Measurements from ENCODE around the gene SEMA5A.

SEMA5A gene

GRCh38 chr5:9279774-9280173, 266.1 kb downstream of the SEMA5A start:
- H3K4me1 ChIP-seq (ENCODE audit: control insufficient read depth, insufficient read depth, low read length): no peaks in the 10 kb centered on the region
- H3K27me3 ChIP-seq (ENCODE audit: control insufficient read depth, insufficient read depth, low read length): no peaks in the 10 kb centered on the region
- H3K9ac ChIP-seq (ENCODE audit: low read depth, low read length): no peak overlapping the region
- H3K36me3 ChIP-seq (ENCODE audit: control insufficient read depth, insufficient read depth, low read length): no peaks in the 10 kb centered on the region
- H3K9me3 ChIP-seq (ENCODE audit: control insufficient read depth, insufficient read depth, low read length): peaks cover 13% of the 10 kb centered on the region
- H3K4me3 ChIP-seq (ENCODE audit: low read depth, low read length): no peak overlapping the region
- no peak overlapping the region for H3K27ac ChIP-seq (ENCODE audit: low read depth, low read length)

DNA sequence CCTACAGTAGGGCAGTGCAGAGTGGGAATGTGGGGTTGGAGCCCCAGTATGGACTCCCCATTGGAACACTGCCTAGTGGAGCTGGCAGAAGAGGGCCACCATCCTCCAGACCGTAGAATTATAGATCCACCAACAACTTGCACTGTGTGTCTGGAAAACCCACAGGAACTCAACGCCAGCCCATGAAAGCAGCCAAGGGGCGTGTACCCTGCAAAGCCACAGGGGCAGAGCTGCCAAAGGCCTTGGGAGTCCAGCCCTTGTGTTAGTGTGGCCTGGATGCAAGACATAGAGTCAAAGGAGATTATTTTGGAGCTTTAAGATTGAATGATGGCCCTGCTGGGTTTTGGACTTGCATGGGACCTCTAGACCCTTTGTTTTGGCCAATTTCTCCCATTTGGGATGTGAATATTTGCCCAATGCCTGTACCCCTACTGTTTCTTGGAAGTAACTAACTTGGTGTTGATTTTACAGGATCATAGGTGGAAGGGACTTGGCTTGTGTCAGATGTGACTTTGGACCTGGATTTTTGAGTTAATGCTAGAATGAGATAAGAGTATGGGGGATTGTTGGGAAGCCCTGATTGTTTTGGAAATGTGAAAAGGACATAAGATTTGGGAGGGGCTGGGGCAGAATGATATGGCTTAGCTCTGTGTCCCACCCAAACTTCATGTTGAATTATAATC, 266.8 kb downstream of the SEMA5A start:
- Histone ChIP-seq H3K9me3 (ENCODE audit: control insufficient read depth, insufficient read depth, low read length) (peaks cover 13% of the 10 kb centered on the region), H3K27ac (ENCODE audit: low read depth, low read length) (no peak overlapping the region), H3K4me3 (ENCODE audit: low read depth, low read length) (no peak overlapping the region), H3K4me1 (ENCODE audit: control insufficient read depth, insufficient read depth, low read length) (no peaks in the 10 kb centered on the region), H3K27me3 (ENCODE audit: control insufficient read depth, insufficient read depth, low read length) (no peaks in the 10 kb centered on the region), H3K9ac (ENCODE audit: low read depth, low read length) (no peak overlapping the region), H3K36me3 (ENCODE audit: control insufficient read depth, insufficient read depth, low read length) (no peaks in the 10 kb centered on the region)

GRCh38 chr5:9269014-9269413, 276.9 kb downstream of the SEMA5A start:
- no peak overlapping the region for H3K9ac ChIP-seq (ENCODE audit: low read depth, low read length)
- H3K4me3 ChIP-seq (ENCODE audit: low read depth, low read length): no peak overlapping the region
- peaks cover 19% of the 10 kb centered on the region for H3K4me1 ChIP-seq (ENCODE audit: control insufficient read depth, insufficient read depth, low read length)
- H3K27ac ChIP-seq (ENCODE audit: low read depth, low read length): no peak overlapping the region
- H3K36me3 ChIP-seq (ENCODE audit: control insufficient read depth, insufficient read depth, low read length): no peaks in the 10 kb centered on the region
- peaks cover 3% of the 10 kb centered on the region; the same call in 1 of the 2 replicates for H3K9me3 ChIP-seq (ENCODE audit: control insufficient read depth, insufficient read depth, low read length)
- H3K27me3 ChIP-seq (ENCODE audit: control insufficient read depth, insufficient read depth, low read length): no peaks in the 10 kb centered on the region

DNA sequence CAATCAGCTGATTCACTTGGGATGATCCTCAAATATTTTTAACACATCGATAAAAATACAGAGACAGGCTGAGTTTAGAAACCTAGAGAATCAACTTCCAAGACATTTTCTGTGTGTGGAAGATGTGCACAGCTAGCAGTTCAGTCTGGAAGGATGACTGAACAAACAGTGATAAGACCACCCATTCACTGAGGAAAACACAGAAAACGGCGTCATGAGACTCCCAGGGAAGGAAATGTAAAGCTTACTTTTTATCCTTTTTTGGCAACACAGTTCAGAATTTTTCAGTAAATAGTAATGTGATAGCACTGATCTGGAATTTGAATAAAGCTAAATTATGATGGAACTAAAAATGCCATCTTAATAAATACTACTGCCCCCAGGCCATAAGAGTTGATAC, 277.6 kb downstream of the SEMA5A start:
- Histone ChIP-seq H3K9me3 (ENCODE audit: control insufficient read depth, insufficient read depth, low read length) (peaks cover 3% of the 10 kb centered on the region; the same call in 1 of the 2 replicates), H3K4me1 (ENCODE audit: control insufficient read depth, insufficient read depth, low read length) (peaks cover 19% of the 10 kb centered on the region), H3K36me3 (ENCODE audit: control insufficient read depth, insufficient read depth, low read length) (no peaks in the 10 kb centered on the region), H3K27me3 (ENCODE audit: control insufficient read depth, insufficient read depth, low read length) (no peaks in the 10 kb centered on the region), H3K27ac (ENCODE audit: low read depth, low read length) (no peak overlapping the region), H3K9ac (ENCODE audit: low read depth, low read length) (no peak overlapping the region), H3K4me3 (ENCODE audit: low read depth, low read length) (no peak overlapping the region)

DNA sequence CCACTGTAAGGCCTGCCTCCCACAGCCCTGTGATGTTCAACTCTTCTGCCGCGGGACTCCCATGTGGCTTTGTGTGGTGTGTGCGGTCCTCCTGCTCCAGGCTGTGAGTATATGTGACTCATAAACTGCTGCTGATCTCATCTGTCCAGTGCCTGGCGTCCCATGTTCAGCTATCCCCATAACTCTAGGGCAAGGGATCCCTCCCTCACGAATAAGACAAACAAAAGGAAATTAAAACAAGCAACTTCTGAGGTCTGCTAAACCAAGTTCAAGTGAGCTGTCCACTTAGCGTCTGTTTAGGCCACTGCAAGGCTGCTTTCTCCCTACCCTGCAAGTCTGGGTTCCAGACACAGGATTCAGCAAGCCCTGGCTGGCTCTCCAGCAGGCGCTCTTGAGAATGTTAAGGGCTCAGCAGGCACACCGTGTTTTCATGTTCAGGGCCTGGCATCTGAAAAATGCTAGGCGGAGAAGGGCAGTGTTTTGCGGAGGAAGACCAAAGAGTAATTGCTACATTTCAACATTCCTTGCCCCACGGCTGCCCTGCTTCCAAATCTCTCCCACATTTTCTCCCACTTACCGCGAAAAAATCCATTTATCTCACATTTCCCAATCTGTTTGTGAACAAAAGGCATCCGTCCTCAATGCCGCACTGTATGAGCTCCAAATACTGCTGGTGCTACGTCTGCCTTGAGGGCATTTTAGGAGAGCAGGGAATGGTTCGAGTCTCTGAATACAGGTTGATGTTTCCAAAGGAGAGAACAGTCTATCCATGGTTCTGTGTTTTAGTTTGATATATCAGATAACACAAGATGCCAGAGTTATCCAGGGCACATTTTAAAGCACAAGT, 280.2 kb downstream of the SEMA5A start:
- no peaks in the 10 kb centered on the region for H3K36me3 ChIP-seq (ENCODE audit: control insufficient read depth, insufficient read depth, low read length)
- H3K9ac ChIP-seq (ENCODE audit: low read depth, low read length): no peak overlapping the region
- H3K4me1 ChIP-seq (ENCODE audit: control insufficient read depth, insufficient read depth, low read length): peaks cover 19% of the 10 kb centered on the region
- no peaks in the 10 kb centered on the region for H3K9me3 ChIP-seq (ENCODE audit: control insufficient read depth, insufficient read depth, low read length)
- no peaks in the 10 kb centered on the region for H3K27me3 ChIP-seq (ENCODE audit: control insufficient read depth, insufficient read depth, low read length)
- H3K4me3 ChIP-seq (ENCODE audit: low read depth, low read length): no peak overlapping the region
- H3K27ac ChIP-seq (ENCODE audit: low read depth, low read length): peak overlapping the region; percentile 39

- Histone ChIP-seq H3K27me3 (ENCODE audit: control insufficient read depth, insufficient read depth, low read length) (no peaks in the 10 kb centered on the region), H3K9me3 (ENCODE audit: control insufficient read depth, insufficient read depth, low read length) (no peaks in the 10 kb centered on the region), H3K9ac (ENCODE audit: low read depth, low read length) (no peak overlapping the region), H3K36me3 (ENCODE audit: control insufficient read depth, insufficient read depth, low read length) (no peaks in the 10 kb centered on the region), H3K27ac (ENCODE audit: low read depth, low read length) (no peak overlapping the region), H3K4me1 (ENCODE audit: control insufficient read depth, insufficient read depth, low read length) (peaks cover 19% of the 10 kb centered on the region), H3K4me3 (ENCODE audit: low read depth, low read length) (no peak overlapping the region)
Measured at GRCh38 chr5:9264301-9264700, 281.6 kb downstream of the SEMA5A start.

GRCh38 chr5:9263656-9264055, 282.2 kb downstream of the SEMA5A start:
- no peaks in the 10 kb centered on the region for H3K36me3 ChIP-seq (ENCODE audit: control insufficient read depth, insufficient read depth, low read length)
- H3K4me1 ChIP-seq (ENCODE audit: control insufficient read depth, insufficient read depth, low read length): peaks cover 13% of the 10 kb centered on the region

GRCh38 chr5:9251379-9251980, 294.4 kb downstream of the SEMA5A start:
- Histone ChIP-seq H3K27ac (ENCODE audit: low read depth, low read length) (no peak overlapping the region), H3K9me3 (ENCODE audit: control insufficient read depth, insufficient read depth, low read length) (no peaks in the 10 kb centered on the region), H3K36me3 (ENCODE audit: control insufficient read depth, insufficient read depth, low read length) (no peaks in the 10 kb centered on the region), H3K27me3 (ENCODE audit: control insufficient read depth, insufficient read depth, low read length) (no peaks in the 10 kb centered on the region), H3K4me1 (ENCODE audit: control insufficient read depth, insufficient read depth, low read length) (peaks cover 3% of the 10 kb centered on the region; the same call in 1 of the 2 replicates), H3K9ac (ENCODE audit: low read depth, low read length) (no peak overlapping the region), H3K4me3 (ENCODE audit: low read depth, low read length) (no peak overlapping the region)

More at GRCh38 chr5:9263656-9264055, 282.2 kb downstream of the SEMA5A start:
- Histone ChIP-seq H3K4me3 (ENCODE audit: low read depth, low read length) (no peak overlapping the region), H3K27ac (ENCODE audit: low read depth, low read length) (no peak overlapping the region), H3K27me3 (ENCODE audit: control insufficient read depth, insufficient read depth, low read length) (no peaks in the 10 kb centered on the region), H3K9me3 (ENCODE audit: control insufficient read depth, insufficient read depth, low read length) (no peaks in the 10 kb centered on the region), H3K9ac (ENCODE audit: low read depth, low read length) (no peak overlapping the region)

GRCh38 chr5:9249231-9249630, 296.6 kb downstream of the SEMA5A start:
- Histone ChIP-seq H3K4me3 (ENCODE audit: low read depth, low read length) (no peak overlapping the region), H3K4me1 (ENCODE audit: control insufficient read depth, insufficient read depth, low read length) (peaks cover 3% of the 10 kb centered on the region; the same call in 1 of the 2 replicates), H3K9me3 (ENCODE audit: control insufficient read depth, insufficient read depth, low read length) (no peaks in the 10 kb centered on the region), H3K9ac (ENCODE audit: low read depth, low read length) (no peak overlapping the region), H3K27ac (ENCODE audit: low read depth, low read length) (no peak overlapping the region), H3K27me3 (ENCODE audit: control insufficient read depth, insufficient read depth, low read length) (no peaks in the 10 kb centered on the region), H3K36me3 (ENCODE audit: control insufficient read depth, insufficient read depth, low read length) (no peaks in the 10 kb centered on the region)

- H3K36me3 ChIP-seq (ENCODE audit: control insufficient read depth, insufficient read depth, low read length): no peaks in the 10 kb centered on the region
- no peaks in the 10 kb centered on the region for H3K9me3 ChIP-seq (ENCODE audit: control insufficient read depth, insufficient read depth, low read length)
- no peak overlapping the region for H3K4me3 ChIP-seq (ENCODE audit: low read depth, low read length)
- H3K4me1 ChIP-seq (ENCODE audit: control insufficient read depth, insufficient read depth, low read length): peaks cover 3% of the 10 kb centered on the region; the same call in 1 of the 2 replicates
- H3K9ac ChIP-seq (ENCODE audit: low read depth, low read length): no peak overlapping the region
- H3K27ac ChIP-seq (ENCODE audit: low read depth, low read length): no peak overlapping the region
- no peaks in the 10 kb centered on the region for H3K27me3 ChIP-seq (ENCODE audit: control insufficient read depth, insufficient read depth, low read length)
Measured at GRCh38 chr5:9245071-9245470, 300.8 kb downstream of the SEMA5A start.

DNA sequence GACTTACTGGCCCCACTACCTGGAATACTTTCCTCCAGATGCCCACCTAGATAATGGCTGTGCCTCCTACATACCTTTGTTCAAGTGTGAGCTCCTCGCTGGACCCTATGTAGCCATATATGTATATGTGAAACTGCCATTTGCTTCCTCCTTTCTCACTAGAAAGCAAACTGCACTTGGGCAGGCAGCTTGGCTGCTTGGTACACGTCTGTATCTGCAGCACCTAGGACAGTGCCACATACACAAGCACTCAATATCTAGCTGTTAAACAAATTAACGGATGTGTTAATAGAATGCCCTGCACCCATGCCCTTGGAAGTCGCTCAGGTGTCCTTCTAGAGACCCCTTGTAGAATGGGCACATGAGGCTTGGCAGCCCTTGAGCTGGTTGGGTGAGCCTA, 301.5 kb downstream of the SEMA5A start:
- H3K4me3 ChIP-seq (ENCODE audit: low read depth, low read length): no peak overlapping the region

More for the DNA sequence above, 301.5 kb downstream of the SEMA5A start:
- H3K36me3 ChIP-seq (ENCODE audit: control insufficient read depth, insufficient read depth, low read length): no peaks in the 10 kb centered on the region
- H3K9ac ChIP-seq (ENCODE audit: low read depth, low read length): no peak overlapping the region
- no peak overlapping the region for H3K27ac ChIP-seq (ENCODE audit: low read depth, low read length)
- H3K27me3 ChIP-seq (ENCODE audit: control insufficient read depth, insufficient read depth, low read length): no peaks in the 10 kb centered on the region
- H3K9me3 ChIP-seq (ENCODE audit: control insufficient read depth, insufficient read depth, low read length): no peaks in the 10 kb centered on the region
- H3K4me1 ChIP-seq (ENCODE audit: control insufficient read depth, insufficient read depth, low read length): peaks cover 3% of the 10 kb centered on the region; the same call in 1 of the 2 replicates
